GM23338 (cell line): ENCODE results near the gene BCAR3. TPM values are rescaled to one million over a fixed set of nuclear protein-coding genes. Genes with fewer than 3 reads are reported as not detected.

Source experiments
- ATAC-seq: fragments of 200-7000 bp; cut with Tn5 transposase; 3 replicates; pipeline ENCODE4 v1.9.1; 2020
- DNase-seq: peaks from one replicate; pipeline ENCODE4 v3.0.0-alpha.2; 2015; ENCODE audit warnings: low spot score
- H2AFZ ChIP-seq: fragments of 200-600 bp; sonication (generic); 2 replicates; pipeline ENCODE4 v1.8.0; 2016; ENCODE audit warnings: antibody characterized with exemption, mild to moderate bottlenecking, moderate library complexity
- H3F3A ChIP-seq: fragments of 200-600 bp; sonication (generic); replicated peaks from 2 replicates; pipeline ENCODE4 v1.8.0; 2017; ENCODE audit warnings: antibody characterized with exemption, mixed run types, low read depth
- H3K27ac ChIP-seq: fragments of 200-600 bp; sonication (generic); 2 replicates; pipeline ENCODE4 v1.6.1; 2016; ENCODE audit warnings: low read depth
- H3K27me3 ChIP-seq: fragments of 200-600 bp; sonication (generic); 2 replicates; pipeline ENCODE4 v1.8.0; 2016; ENCODE audit warnings: mild to moderate bottlenecking, mixed run types, moderate library complexity; ENCODE audit not compliant: insufficient read depth
- H3K36me3 ChIP-seq: fragments of 200-600 bp; sonication (generic); 2 replicates; pipeline ENCODE4 v1.8.0; 2016; ENCODE audit warnings: mild to moderate bottlenecking; ENCODE audit not compliant: insufficient read depth
- H3K4me1 ChIP-seq: fragments of 200-600 bp; sonication (generic); 2 replicates; pipeline ENCODE4 v1.8.0; 2016; ENCODE audit warnings: mild to moderate bottlenecking, moderate library complexity; ENCODE audit not compliant: insufficient read depth
- H3K4me2 ChIP-seq: fragments of 200-600 bp; sonication (generic); 2 replicates; pipeline ENCODE4 v1.7.1; 2017; ENCODE audit warnings: mixed run types
- H3K4me3 ChIP-seq: fragments of 200-600 bp; sonication (generic); 2 replicates; pipeline ENCODE4 v1.6.1; 2016; ENCODE audit warnings: mixed run types
- H3K79me2 ChIP-seq: fragments of 200-600 bp; sonication (generic); replicated peaks from 2 replicates; pipeline ENCODE4 v1.8.0; 2017; ENCODE audit warnings: mild to moderate bottlenecking; ENCODE audit not compliant: insufficient read depth
- H3K9me2 ChIP-seq: fragments of 200-600 bp; sonication (generic); 2 replicates; pipeline ENCODE4 v1.8.0; 2017; ENCODE audit not compliant: insufficient read depth
- H4K20me1 ChIP-seq: fragments of 200-600 bp; sonication (generic); replicated peaks from 2 replicates; pipeline ENCODE4 v1.8.0; 2017; ENCODE audit warnings: mild to moderate bottlenecking; ENCODE audit not compliant: insufficient read depth
- H3K27ac Mint-ChIP-seq: 2 replicates; pipeline ENCODE4 v1.8.0; 2020; ENCODE audit warnings: inconsistent platforms, mild to moderate bottlenecking, moderate library complexity, mixed read lengths
- H3K27me3 Mint-ChIP-seq: 3 replicates; pipeline ENCODE4 v1.8.0; 2022; ENCODE audit warnings: low read depth, mild to moderate bottlenecking, moderate library complexity, mixed read lengths, inconsistent platforms; ENCODE audit not compliant: insufficient read depth, poor library complexity
- H3K36me3 Mint-ChIP-seq: 3 replicates; pipeline ENCODE4 v1.8.0; 2021; ENCODE audit warnings: low read depth, mild to moderate bottlenecking, inconsistent platforms, moderate library complexity, mixed read lengths
- H3K4me1 Mint-ChIP-seq: 3 replicates; pipeline ENCODE4 v1.8.0; 2020; ENCODE audit warnings: mild to moderate bottlenecking, inconsistent platforms, mixed read lengths
- H3K4me3 Mint-ChIP-seq: 3 replicates; pipeline ENCODE4 v1.8.0; 2021; ENCODE audit warnings: moderate library complexity, mild to moderate bottlenecking, inconsistent platforms, mixed read lengths
- H3K9me3 Mint-ChIP-seq: 3 replicates; pipeline ENCODE4 v1.8.0; 2020; ENCODE audit warnings: moderate library complexity, mild to moderate bottlenecking, inconsistent platforms, mixed read lengths
- EZH2 ChIP-seq: fragments of 200-600 bp; sonication (generic); IDR thresholded peaks from one replicate; pipeline ENCODE4 v1.8.0; 2017; ENCODE audit warnings: antibody characterized with exemption, mild to moderate bottlenecking, low read depth; ENCODE audit not compliant: unreplicated experiment
- JUNB ChIP-seq: IDR thresholded peaks from one replicate; pipeline ENCODE4 v1.6.1; 2016; ENCODE audit warnings: antibody characterized with exemption; ENCODE audit not compliant: unreplicated experiment
- NANOG ChIP-seq: IDR thresholded peaks from 2 replicates; pipeline ENCODE4 v1.6.1; 2016; ENCODE audit warnings: antibody characterized with exemption, borderline replicate concordance
- ZNF114 ChIP-seq: fragments of 250-450 bp; sonication (Bioruptor Pico); IDR thresholded peaks from 2 replicates; pipeline ENCODE4 v1.5.0; 2020; ENCODE audit warnings: mild to moderate bottlenecking, moderate library complexity
- ZNF331 ChIP-seq: fragments of 250-450 bp; sonication (Bioruptor Pico); IDR thresholded peaks from 2 replicates; pipeline ENCODE4 v1.5.0; 2020; ENCODE audit warnings: low read depth, mild to moderate bottlenecking, moderate library complexity
- polyA plus RNA-seq: library from polyadenylated mRNA; unstranded; fragments of >200 nt; fragmentation: Nextera tagmentation; extraction: Ambion mirVana; gene quantifications from 2 replicates; pipeline ENCODE4 v1.2.1, GENCODE V29; 2016
- total RNA-seq: library from RNA; depleted of rRNA; stranded (reverse); fragments of >200 nt; shearing (Covaris generic); gene quantifications from 2 replicates; pipeline ENCODE4 v1.2.3, GENCODE V29; 2014; rRNA removed
- TF ChIP-seq, protein P1 (sequence below): IDR thresholded peaks from one replicate; pipeline ENCODE4 v1.6.1; 2018; ENCODE audit warnings: antibody characterized with exemption; ENCODE audit not compliant: unreplicated experiment

BCAR3 gene
- total and polyA plus RNA-seq, 2 experiments from 2014 or later, result 5.5 to 9.7 TPM

DNA sequence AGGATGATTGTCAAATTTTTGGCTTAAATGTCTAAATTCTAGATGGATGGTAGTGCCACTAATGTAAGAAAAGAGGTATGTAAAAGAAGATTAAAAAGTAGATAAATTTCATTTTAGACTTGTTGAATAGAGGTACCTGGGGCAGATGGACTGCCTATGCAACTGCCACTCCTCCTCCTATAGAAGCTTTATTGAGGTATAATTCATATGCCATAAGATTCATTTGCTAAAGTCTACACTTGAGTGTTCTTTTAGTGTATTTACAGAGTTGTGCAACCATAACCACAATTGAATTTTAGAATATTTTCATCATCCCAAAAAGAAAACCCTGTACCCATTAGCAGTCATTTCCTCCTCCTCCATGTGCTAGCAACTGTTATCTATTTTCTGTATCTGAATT lies 163.1 kb downstream of the BCAR3 start:
- H3K9me2 ChIP-seq, result no peaks in the 10 kb centered on the region
- no peaks in the 10 kb centered on the region; the same call in 1 of the 2 replicates for H3K36me3 ChIP-seq
- Mint-ChIP-seq H3K27ac (no peak overlapping the region), H3K27me3 (peaks cover 4% of the 10 kb centered on the region), H3K9me3 (no peaks in the 10 kb centered on the region; the same call in 1 of the 3 replicates), H3K36me3 (peaks cover 22% of the 10 kb centered on the region), H3K4me1 (peaks cover 7% of the 10 kb centered on the region), H3K4me3 (no peak overlapping the region)
- H3K4me3 ChIP-seq, result no peak overlapping the region
- no peak overlapping the region for H3K4me2 ChIP-seq
- peaks cover 7% of the 10 kb centered on the region for H3K4me1 ChIP-seq
- no peak overlapping the region for H2AFZ ChIP-seq
- peaks cover 23% of the 10 kb centered on the region for H4K20me1 ChIP-seq
- no peaks in the 10 kb centered on the region for H3K27me3 ChIP-seq
- H3F3A ChIP-seq, result no peaks in the 10 kb centered on the region
- no peak overlapping the region for H3K27ac ChIP-seq
- DNase-seq (no peak), ATAC-seq (no peak)
- TF ChIP-seq JUNB (no peak), ZNF331 (CRISPR knock-in tag) (no peak), EZH2 (no peak), ZNF114 (CRISPR knock-in tag) (no peak)
- peaks cover 79% of the 10 kb centered on the region for H3K79me2 ChIP-seq

DNA sequence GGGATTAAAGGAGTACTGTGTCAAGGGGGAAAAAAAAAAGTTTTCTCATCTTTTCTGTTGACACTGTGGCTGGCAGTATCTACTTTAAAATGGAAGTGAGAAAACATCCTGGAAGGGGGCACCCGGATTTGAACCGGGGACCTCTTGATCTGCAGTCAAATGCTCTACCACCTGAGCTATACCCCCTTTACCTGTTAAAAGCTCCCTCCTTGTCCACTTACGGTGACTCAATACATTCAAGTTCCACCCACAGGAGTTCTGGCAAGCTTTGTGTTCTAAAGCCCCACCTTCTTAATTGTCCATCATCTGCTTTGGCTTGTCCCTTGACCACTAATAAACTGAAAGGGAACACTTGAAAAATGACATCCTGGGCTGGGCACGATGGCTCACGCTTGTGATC lies 165.5 kb downstream of the BCAR3 start:
- Histone ChIP-seq H3K27me3 (no peaks in the 10 kb centered on the region), H2AFZ (no peak overlapping the region), H3K9me2 (no peaks in the 10 kb centered on the region), H3K4me1 (peaks cover 3% of the 10 kb centered on the region), H3K4me2 (no peak overlapping the region), H3K4me3 (no peak overlapping the region), H3K79me2 (peaks cover 66% of the 10 kb centered on the region), H4K20me1 (peaks cover 23% of the 10 kb centered on the region), H3K27ac (no peak overlapping the region), H3K36me3 (no peaks in the 10 kb centered on the region; the same call in 1 of the 2 replicates), H3F3A (no peaks in the 10 kb centered on the region)
- ATAC-seq (no peak; the same call in 2 of the 3 replicates), DNase-seq (peak; percentile 24)
- Mint-ChIP-seq H3K36me3 (peaks cover 25% of the 10 kb centered on the region), H3K9me3 (peaks cover 7% of the 10 kb centered on the region; the same call in 2 of the 3 replicates), H3K27me3 (peaks cover 4% of the 10 kb centered on the region), H3K27ac (no peak overlapping the region), H3K4me1 (peaks cover 7% of the 10 kb centered on the region), H3K4me3 (no peak overlapping the region)
- TF ChIP-seq, protein P1, sequence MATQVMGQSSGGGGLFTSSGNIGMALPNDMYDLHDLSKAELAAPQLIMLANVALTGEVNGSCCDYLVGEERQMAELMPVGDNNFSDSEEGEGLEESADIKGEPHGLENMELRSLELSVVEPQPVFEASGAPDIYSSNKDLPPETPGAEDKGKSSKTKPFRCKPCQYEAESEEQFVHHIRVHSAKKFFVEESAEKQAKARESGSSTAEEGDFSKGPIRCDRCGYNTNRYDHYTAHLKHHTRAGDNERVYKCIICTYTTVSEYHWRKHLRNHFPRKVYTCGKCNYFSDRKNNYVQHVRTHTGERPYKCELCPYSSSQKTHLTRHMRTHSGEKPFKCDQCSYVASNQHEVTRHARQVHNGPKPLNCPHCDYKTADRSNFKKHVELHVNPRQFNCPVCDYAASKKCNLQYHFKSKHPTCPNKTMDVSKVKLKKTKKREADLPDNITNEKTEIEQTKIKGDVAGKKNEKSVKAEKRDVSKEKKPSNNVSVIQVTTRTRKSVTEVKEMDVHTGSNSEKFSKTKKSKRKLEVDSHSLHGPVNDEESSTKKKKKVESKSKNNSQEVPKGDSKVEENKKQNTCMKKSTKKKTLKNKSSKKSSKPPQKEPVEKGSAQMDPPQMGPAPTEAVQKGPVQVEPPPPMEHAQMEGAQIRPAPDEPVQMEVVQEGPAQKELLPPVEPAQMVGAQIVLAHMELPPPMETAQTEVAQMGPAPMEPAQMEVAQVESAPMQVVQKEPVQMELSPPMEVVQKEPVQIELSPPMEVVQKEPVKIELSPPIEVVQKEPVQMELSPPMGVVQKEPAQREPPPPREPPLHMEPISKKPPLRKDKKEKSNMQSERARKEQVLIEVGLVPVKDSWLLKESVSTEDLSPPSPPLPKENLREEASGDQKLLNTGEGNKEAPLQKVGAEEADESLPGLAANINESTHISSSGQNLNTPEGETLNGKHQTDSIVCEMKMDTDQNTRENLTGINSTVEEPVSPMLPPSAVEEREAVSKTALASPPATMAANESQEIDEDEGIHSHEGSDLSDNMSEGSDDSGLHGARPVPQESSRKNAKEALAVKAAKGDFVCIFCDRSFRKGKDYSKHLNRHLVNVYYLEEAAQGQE, result no peak
- TF ChIP-seq NANOG, result no peak

Other genes with a start within 250 kb of the BCAR3 start
- gene FNBP1L, start 233.7 kb downstream of the BCAR3 start, total RNA-seq, result 114 and 132 TPM in 2 replicates
- gene FNBP1L, start 233.7 kb downstream of the BCAR3 start, polyA plus RNA-seq, result 48.7 and 56.3 TPM in 2 replicates
- gene DNTTIP2, start 197.4 kb upstream of the BCAR3 start, total RNA-seq, result 48.1 and 55.5 TPM in 2 replicates
- gene DNTTIP2, start 197.4 kb upstream of the BCAR3 start, polyA plus RNA-seq, result 80.2 and 91.3 TPM in 2 replicates
- gene GCLM, start 227.6 kb upstream of the BCAR3 start, total RNA-seq, result 11.7 and 12.8 TPM in 2 replicates
- gene GCLM, start 227.6 kb upstream of the BCAR3 start, polyA plus RNA-seq, result 10.0 and 10.4 TPM in 2 replicates